HEK293 (cell line): Measurements from ENCODE around the gene MYRIP.

Source experiments
- CTCF ChIA-PET: fragments of 350-600 bp; formaldehyde crosslinking; extraction: SDS; loops from one replicate; lab custom pipeline; 2021; ENCODE audit warnings: antibody characterized with exemption; lab: Yijun Ruan, JAX
- POLR2A ChIA-PET: fragments of 300-600 bp; formaldehyde crosslinking; extraction: SDS; loops from one replicate; lab custom pipeline; 2020; ENCODE audit warnings: antibody characterized with exemption, inconsistent platforms; lab: Yijun Ruan, JAX
- H3K27ac ChIP-seq: fragments of 200-500 bp; sonication (Bioruptor generic); 2 replicates; pipeline ENCODE4 v1.5.1; 2014; ENCODE audit warnings: low read depth, low read length, control low read depth, inconsistent platforms; ENCODE audit errors: extremely low read depth
- H3K36me3 ChIP-seq, 2 experiments: fragments of 200-500 bp in 1 of 2; sonication (Bioruptor generic) in 1 of 2; 1 replicate in 1 of 2; 2 replicates in 1 of 2; pipeline ENCODE4 v1.5.1; 2014 to 2017; ENCODE audit warnings: inconsistent platforms in 2 of 2, low read length in 2 of 2; ENCODE audit not compliant: control insufficient read depth in 2 of 2, insufficient read depth in 1 of 2
- H3K4me1 ChIP-seq: fragments of 200-500 bp; sonication (Bioruptor generic); 2 replicates; pipeline ENCODE4 v1.5.1; 2014; ENCODE audit warnings: mild to moderate bottlenecking, low read length, inconsistent platforms; ENCODE audit not compliant: control insufficient read depth, insufficient read depth
- H3K4me3 ChIP-seq: 2 replicates; pipeline ENCODE4 v1.5.1; 2011; ENCODE audit warnings: low read depth, mild to moderate bottlenecking, control low read depth, low read length, moderate library complexity
- H3K9me3 ChIP-seq: fragments of 200-500 bp; sonication (Bioruptor generic); 2 replicates; pipeline ENCODE4 v1.5.1; 2014; ENCODE audit warnings: low read depth, low read length, inconsistent platforms; ENCODE audit not compliant: control insufficient read depth, insufficient read depth
- CTCF ChIP-seq: fragments of 450-650 bp; formaldehyde crosslinking; IDR thresholded peaks from 2 replicates; pipeline ENCODE4 v1.5.1; 2016; ENCODE audit warnings: missing biosample characterization, missing genetic modification characterization
- FEZF1 ChIP-seq: fragments of 450-650 bp; formaldehyde crosslinking; IDR thresholded peaks from 2 replicates; pipeline ENCODE4 v1.5.1; 2016; ENCODE audit warnings: missing biosample characterization, missing genetic modification characterization
- KLF8 ChIP-seq: fragments of 450-650 bp; formaldehyde crosslinking; IDR thresholded peaks from 2 replicates; pipeline ENCODE4 v1.5.1; 2016; ENCODE audit warnings: missing biosample characterization, missing genetic modification characterization
- PRDM10 ChIP-seq: fragments of 450-650 bp; formaldehyde crosslinking; IDR thresholded peaks from 2 replicates; pipeline ENCODE4 v1.5.1; 2016; ENCODE audit warnings: missing biosample characterization, missing genetic modification characterization
- REPIN1 ChIP-seq: fragments of 450-650 bp; formaldehyde crosslinking; IDR thresholded peaks from 2 replicates; pipeline ENCODE4 v1.5.1; 2017; ENCODE audit warnings: missing biosample characterization, missing genetic modification characterization, low read depth
- SCRT2 ChIP-seq: fragments of 450-650 bp; formaldehyde crosslinking; IDR thresholded peaks from 2 replicates; pipeline ENCODE4 v1.5.1; 2016; ENCODE audit warnings: missing biosample characterization, missing genetic modification characterization
- WT1 ChIP-seq: fragments of 450-650 bp; formaldehyde crosslinking; IDR thresholded peaks from 2 replicates; pipeline ENCODE4 v1.5.1; 2016; ENCODE audit warnings: missing biosample characterization, missing genetic modification characterization
- YY1 ChIP-seq: fragments of 450-650 bp; formaldehyde crosslinking; IDR thresholded peaks from 2 replicates; pipeline ENCODE4 v1.5.1; 2018; ENCODE audit warnings: missing biosample characterization, missing genetic modification characterization
- ZFP3 ChIP-seq: fragments of 450-650 bp; formaldehyde crosslinking; IDR thresholded peaks from 2 replicates; pipeline ENCODE4 v1.5.1; 2016; ENCODE audit warnings: low read depth, missing biosample characterization, missing genetic modification characterization
- ZNF112 ChIP-seq: fragments of 450-650 bp; formaldehyde crosslinking; IDR thresholded peaks from 2 replicates; pipeline ENCODE4 v1.5.0; 2017; ENCODE audit warnings: missing biosample characterization, missing genetic modification characterization
- ZNF184 ChIP-seq: fragments of 450-650 bp; IDR thresholded peaks from 2 replicates; pipeline ENCODE4 v1.5.1; 2018; ENCODE audit warnings: missing biosample characterization, mild to moderate bottlenecking, missing genetic modification characterization
- ZNF211 ChIP-seq: fragments of 450-650 bp; formaldehyde crosslinking; IDR thresholded peaks from 2 replicates; pipeline ENCODE4 v1.5.1; 2016; ENCODE audit warnings: low read depth, missing biosample characterization, missing genetic modification characterization
- ZNF266 ChIP-seq: fragments of 450-650 bp; formaldehyde crosslinking; IDR thresholded peaks from 2 replicates; pipeline ENCODE4 v1.5.1; 2016; ENCODE audit warnings: missing biosample characterization, missing genetic modification characterization, low read depth
- ZNF335 ChIP-seq: fragments of 450-650 bp; formaldehyde crosslinking; conservative IDR thresholded peaks from 2 replicates; pipeline ENCODE4 v1.5.1; 2016; ENCODE audit warnings: missing biosample characterization, missing genetic modification characterization
- ZNF391 ChIP-seq: fragments of 450-650 bp; formaldehyde crosslinking; IDR thresholded peaks from 2 replicates; pipeline ENCODE4 v1.5.1; 2016; ENCODE audit warnings: low read depth, missing biosample characterization, missing genetic modification characterization, borderline replicate concordance
- ZNF549 ChIP-seq: fragments of 450-650 bp; IDR thresholded peaks from 2 replicates; pipeline ENCODE4 v1.5.1; 2018; ENCODE audit warnings: missing biosample characterization, missing genetic modification characterization, mild to moderate bottlenecking, inconsistent platforms, moderate library complexity
- ZNF558 ChIP-seq: fragments of 450-650 bp; formaldehyde crosslinking; IDR thresholded peaks from 2 replicates; pipeline ENCODE4 v1.5.1; 2016; ENCODE audit warnings: missing biosample characterization, missing genetic modification characterization
- ZNF571 ChIP-seq: fragments of 450-650 bp; formaldehyde crosslinking; IDR thresholded peaks from 2 replicates; pipeline ENCODE4 v1.5.0; 2017; ENCODE audit warnings: missing biosample characterization, missing genetic modification characterization
- ZNF610 ChIP-seq: fragments of 450-650 bp; formaldehyde crosslinking; IDR thresholded peaks from 2 replicates; pipeline ENCODE4 v1.5.1; 2016; ENCODE audit warnings: missing biosample characterization, missing genetic modification characterization, borderline replicate concordance
- ZNF624 ChIP-seq: fragments of 450-650 bp; formaldehyde crosslinking; IDR thresholded peaks from 2 replicates; pipeline ENCODE4 v1.5.1; 2017; ENCODE audit warnings: missing biosample characterization, missing genetic modification characterization
- ZNF639 ChIP-seq: fragments of 450-650 bp; formaldehyde crosslinking; IDR thresholded peaks from 2 replicates; pipeline ENCODE4 v1.5.1; 2016; ENCODE audit warnings: missing biosample characterization, missing genetic modification characterization
- ZNF660 ChIP-seq: fragments of 450-650 bp; IDR thresholded peaks from 2 replicates; pipeline ENCODE4 v1.5.1; 2018; ENCODE audit warnings: missing biosample characterization, mild to moderate bottlenecking, missing genetic modification characterization
- ZNF664 ChIP-seq: fragments of 450-650 bp; formaldehyde crosslinking; IDR thresholded peaks from 2 replicates; pipeline ENCODE4 v1.5.1; 2016; ENCODE audit warnings: missing biosample characterization, missing genetic modification characterization
- ZNF704 ChIP-seq: fragments of 450-650 bp; formaldehyde crosslinking; IDR thresholded peaks from 2 replicates; pipeline ENCODE4 v1.5.1; 2016; ENCODE audit warnings: missing biosample characterization, missing genetic modification characterization
- ZNF747 ChIP-seq: fragments of 450-650 bp; formaldehyde crosslinking; IDR thresholded peaks from 2 replicates; pipeline ENCODE4 v1.5.1; 2016; ENCODE audit warnings: missing biosample characterization, missing genetic modification characterization
- TF ChIP-seq, protein P1 (sequence below): fragments of 450-650 bp; formaldehyde crosslinking; IDR thresholded peaks from 2 replicates; pipeline ENCODE4 v1.5.1; 2016; ENCODE audit warnings: missing biosample characterization, missing genetic modification characterization, borderline replicate concordance

The MYRIP gene

DNA sequence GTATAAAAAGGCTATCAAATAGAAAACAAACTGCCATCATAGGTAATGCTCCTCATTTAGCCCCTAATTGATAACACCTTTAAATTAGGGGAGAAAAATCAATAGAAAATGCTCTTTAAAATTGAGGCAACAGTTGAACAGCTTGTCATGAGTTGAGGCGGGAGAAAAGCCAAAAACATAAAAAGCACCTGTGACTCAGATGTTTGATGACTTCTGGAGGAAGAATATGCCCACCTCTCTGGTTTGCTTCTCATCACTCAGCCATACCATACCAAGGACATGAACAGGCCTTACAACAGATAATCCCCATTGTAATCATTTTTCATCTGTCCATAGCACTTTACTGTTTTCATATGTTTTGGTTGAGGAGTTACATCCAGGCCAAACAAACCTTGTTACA lies 246.0 kb downstream of the MYRIP start (continued):
- TF ChIP-seq YY1 (tag by site-specific recombination): no peak
- TF ChIP-seq ZNF549: no peak
- no peak for TF ChIP-seq ZNF624 (tag by site-specific recombination)
- no peak for TF ChIP-seq WT1 (tag by site-specific recombination)
- TF ChIP-seq ZNF184: no peak
- TF ChIP-seq FEZF1: no peak
- no peak for TF ChIP-seq CTCF (tag by site-specific recombination)
- TF ChIP-seq ZNF112 (tag by site-specific recombination): no peak
- no peak for TF ChIP-seq ZNF747 (tag by site-specific recombination)

DNA sequence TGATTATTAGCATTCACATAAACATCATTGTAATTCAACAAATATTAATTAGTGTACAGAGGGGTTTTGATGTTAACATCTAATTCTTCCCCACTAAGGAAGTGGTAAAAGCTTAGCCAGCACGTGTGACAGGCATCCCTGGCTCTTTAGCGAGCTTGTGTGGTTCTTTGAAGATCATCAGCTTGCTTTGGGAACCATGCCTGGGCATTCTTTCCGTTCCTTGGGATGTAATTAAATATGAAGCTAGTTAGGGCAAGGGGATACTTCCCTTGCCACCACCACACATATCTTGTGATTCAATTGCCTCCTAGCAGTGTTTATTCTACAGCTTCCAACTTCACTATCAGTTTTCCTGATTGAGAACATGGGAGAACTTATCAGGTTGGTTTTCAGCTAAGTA lies 246.5 kb downstream of the MYRIP start:
- ChIA-PET CTCF (interaction anchor here (0.6 kb wide), 1 partner anchor 123 kb away, joined by 3 read pairs; no protein-coding TSS in a partner anchor), POLR2A (no interaction called here)

GRCh38 chr3:40057077-40057476 lies 247.7 kb downstream of the MYRIP start:
- Histone ChIP-seq H3K4me1 (no peaks in the 10 kb centered on the region), H3K27ac (no peak overlapping the region), H3K4me3 (no peak overlapping the region), H3K9me3 (no peaks in the 10 kb centered on the region), H3K36me3 (no peaks in the 10 kb centered on the region)
- ChIA-PET POLR2A (no interaction called here), CTCF (no interaction called here)
- TF ChIP-seq KLF8 (tag by site-specific recombination) (no peak), ZNF747 (tag by site-specific recombination) (no peak), ZNF558 (tag by site-specific recombination) (no peak), ZNF571 (tag by site-specific recombination) (no peak), PRDM10 (tag by site-specific recombination) (no peak), ZNF639 (tag by site-specific recombination) (no peak), REPIN1 (tag by site-specific recombination) (no peak), ZNF704 (no peak), ZNF391 (tag by site-specific recombination) (no peak), ZNF610 (tag by site-specific recombination) (no peak), ZNF335 (tag by site-specific recombination) (no peak), ZNF211 (no peak), ZNF664 (tag by site-specific recombination) (no peak), ZNF266 (tag by site-specific recombination) (no peak), ZFP3 (no peak)
- TF ChIP-seq, protein P1, sequence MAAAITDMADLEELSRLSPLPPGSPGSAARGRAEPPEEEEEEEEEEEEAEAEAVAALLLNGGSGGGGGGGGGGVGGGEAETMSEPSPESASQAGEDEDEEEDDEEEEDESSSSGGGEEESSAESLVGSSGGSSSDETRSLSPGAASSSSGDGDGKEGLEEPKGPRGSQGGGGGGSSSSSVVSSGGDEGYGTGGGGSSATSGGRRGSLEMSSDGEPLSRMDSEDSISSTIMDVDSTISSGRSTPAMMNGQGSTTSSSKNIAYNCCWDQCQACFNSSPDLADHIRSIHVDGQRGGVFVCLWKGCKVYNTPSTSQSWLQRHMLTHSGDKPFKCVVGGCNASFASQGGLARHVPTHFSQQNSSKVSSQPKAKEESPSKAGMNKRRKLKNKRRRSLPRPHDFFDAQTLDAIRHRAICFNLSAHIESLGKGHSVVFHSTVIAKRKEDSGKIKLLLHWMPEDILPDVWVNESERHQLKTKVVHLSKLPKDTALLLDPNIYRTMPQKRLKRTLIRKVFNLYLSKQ: no peak

More for the DNA sequence above, 246.5 kb downstream of the MYRIP start:
- Histone ChIP-seq H3K4me3 (no peak overlapping the region), H3K27ac (no peak overlapping the region)
- TF ChIP-seq ZNF660 (tag by site-specific recombination) (no peak), SCRT2 (tag by site-specific recombination) (no peak)
- TF ChIP-seq, all 188 proteins: peak for 0
- H3K4me1 ChIP-seq: no peaks in the 10 kb centered on the region
- H3K9me3 ChIP-seq: no peaks in the 10 kb centered on the region
- no peaks in the 10 kb centered on the region for H3K36me3 ChIP-seq
